Breast epithelium (tissue), 3 donors: ENCODE results near the gene TMEM238L.

ENCODE experiments used
- POLR2A ChIP-seq: fragments of 450-650 bp; IDR thresholded peaks from one replicate; pipeline ENCODE4 v1.6.1; 2016; ENCODE audit warnings: antibody characterized with exemption, mild to moderate bottlenecking, moderate library complexity
- TF ChIP-seq, protein P1 (sequence below), 3 donors: fragments of 450-650 bp; IDR thresholded peaks; one replicate each; pipeline ENCODE4 v1.5.1; 2016 to 2017; ENCODE audit warnings: antibody characterized with exemption in 3 of 3, mild to moderate bottlenecking in 3 of 3, moderate library complexity in 3 of 3

DNA sequence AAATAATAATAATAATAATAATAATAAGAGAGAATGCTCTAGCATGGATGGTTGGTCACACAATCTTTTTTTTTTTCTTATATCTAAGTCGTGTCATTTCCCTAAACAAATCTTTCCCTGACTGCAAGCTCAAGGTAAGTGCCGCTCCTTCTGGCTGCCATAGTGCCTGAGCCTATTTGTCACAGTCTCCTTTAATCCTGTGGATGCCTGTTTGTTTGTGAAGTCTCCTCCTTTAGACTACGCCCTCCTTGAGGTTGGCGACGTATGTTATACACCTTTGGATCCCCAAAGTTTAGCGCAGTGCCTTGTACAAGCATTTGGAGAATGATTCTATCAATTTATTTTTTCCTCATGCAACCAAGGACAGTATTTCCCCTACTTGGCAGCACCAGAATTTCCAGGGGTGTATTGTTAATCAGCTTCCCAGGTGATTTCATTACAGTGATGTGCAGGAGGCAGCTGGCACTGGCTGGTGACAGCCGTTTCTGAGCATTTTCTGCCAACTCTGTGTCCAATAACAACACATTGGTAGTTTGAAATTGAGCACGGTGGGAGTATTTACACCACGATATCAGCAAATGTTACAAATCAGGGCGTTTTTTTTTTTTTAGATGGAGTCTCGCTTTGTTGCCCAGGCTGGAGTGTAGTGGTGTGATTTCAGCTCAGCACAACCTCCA is 26.6 kb downstream of the TMEM238L start:
- no peak for TF ChIP-seq POLR2A
- TF ChIP-seq, protein P1, sequence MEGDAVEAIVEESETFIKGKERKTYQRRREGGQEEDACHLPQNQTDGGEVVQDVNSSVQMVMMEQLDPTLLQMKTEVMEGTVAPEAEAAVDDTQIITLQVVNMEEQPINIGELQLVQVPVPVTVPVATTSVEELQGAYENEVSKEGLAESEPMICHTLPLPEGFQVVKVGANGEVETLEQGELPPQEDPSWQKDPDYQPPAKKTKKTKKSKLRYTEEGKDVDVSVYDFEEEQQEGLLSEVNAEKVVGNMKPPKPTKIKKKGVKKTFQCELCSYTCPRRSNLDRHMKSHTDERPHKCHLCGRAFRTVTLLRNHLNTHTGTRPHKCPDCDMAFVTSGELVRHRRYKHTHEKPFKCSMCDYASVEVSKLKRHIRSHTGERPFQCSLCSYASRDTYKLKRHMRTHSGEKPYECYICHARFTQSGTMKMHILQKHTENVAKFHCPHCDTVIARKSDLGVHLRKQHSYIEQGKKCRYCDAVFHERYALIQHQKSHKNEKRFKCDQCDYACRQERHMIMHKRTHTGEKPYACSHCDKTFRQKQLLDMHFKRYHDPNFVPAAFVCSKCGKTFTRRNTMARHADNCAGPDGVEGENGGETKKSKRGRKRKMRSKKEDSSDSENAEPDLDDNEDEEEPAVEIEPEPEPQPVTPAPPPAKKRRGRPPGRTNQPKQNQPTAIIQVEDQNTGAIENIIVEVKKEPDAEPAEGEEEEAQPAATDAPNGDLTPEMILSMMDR (IDR thresholded peaks at IDR 0.05) = no peak
